ENCODE measurements around the gene WDFY3. TPM values are rescaled to one million over a fixed set of nuclear protein-coding genes. Genes with fewer than 3 reads are reported as not detected.

Gene WDFY3
- total and polyA plus RNA-seq, 2 of the 4 experiments (the other 2 are of a cell fraction), result 12.5 to 58.1 TPM

- no peaks in the 10 kb centered on the region for H3K9me1 ChIP-seq (ENCODE audit: insufficient read depth, low read length)
- no peak overlapping the region for H3K14ac ChIP-seq (replicated peaks; ENCODE audit: low read depth, low read length)
- H3K18ac ChIP-seq (ENCODE audit: low read depth, low read length), result no peak overlapping the region
- ChIA-PET POLR2A (ENCODE audit: unreplicated experiment) (no interaction called here), CTCF (no interaction called here)
- no peak overlapping the region for H4K91ac ChIP-seq (ENCODE audit: insufficient read depth, low read depth, low read length)
- intact Hi-C loops (cut with micrococcal nuclease) (no loop called here), in situ Hi-C loops (cut with MboI; ENCODE audit: low sequenced_read_pairs) (no loop called here), dilution Hi-C loops (cut with HindIII; ENCODE audit: low sequenced_read_pairs, unreplicated experiment) (no loop called here)
- no peak overlapping the region for H2AK9ac ChIP-seq (replicated peaks; ENCODE audit: low read depth, low read length, poor library complexity)
- H3K4me1 ChIP-seq (ENCODE audit: control insufficient read depth, insufficient read depth, low read length), result no peaks in the 10 kb centered on the region
- no peak overlapping the region for H2BK120ac ChIP-seq (ENCODE audit: low read depth, low read length)
- no peak overlapping the region for H3K56ac ChIP-seq (ENCODE audit: extremely low read depth, insufficient read depth, low read length)
- H4K5ac ChIP-seq (ENCODE audit: low read depth, low read length), result no peak overlapping the region
- no peaks in the 10 kb centered on the region for H3K27me3 ChIP-seq (ENCODE audit: control insufficient read depth, insufficient read depth, low read length)
- no TSS peak for BruUV-seq (replicated peaks)
- no peaks in the 10 kb centered on the region for H3K9me3 ChIP-seq (ENCODE audit: control insufficient read depth, insufficient read depth, low read length)
- H2BK15ac ChIP-seq (ENCODE audit: low read depth, low read length), result no peak overlapping the region
- H3K4me3 ChIP-seq (ENCODE audit: insufficient read depth, low read depth, low read length), result no peak overlapping the region
- no peaks in the 10 kb centered on the region for H4K20me1 ChIP-seq (ENCODE audit: insufficient read depth, low read length)
- no peak overlapping the region for H3K4me2 ChIP-seq (ENCODE audit: low read depth, low read length)
- WGBS, 2 experiments (ENCODE audit: extremely low coverage in 2 of 2, insufficient read length in 1 of 2), result no CpG with 5 or more reads among the region's 1 CpG
- ATAC-seq (ENCODE audit: low read depth) (peak; percentile 49; the same call in 1 of the 2 replicates), DNase-seq (no peak)
- H2BK5ac ChIP-seq (ENCODE audit: low read depth, low read length, poor library complexity, severe bottlenecking), result no peak overlapping the region
- H2BK20ac ChIP-seq (ENCODE audit: low read depth, low read length), result no peak overlapping the region
- H4K8ac ChIP-seq (ENCODE audit: low read depth in 2 of 2, low read length in 2 of 2), result no peak overlapping the region
- H2AK5ac ChIP-seq (ENCODE audit: low read depth, low read length), result no peak overlapping the region
- H3K79me1 ChIP-seq (ENCODE audit: low read depth in 1 of 2, low read length in 2 of 2), result no peaks in the 10 kb centered on the region
- H3K36me3 ChIP-seq (ENCODE audit: control insufficient read depth, insufficient read depth, low read length), result no peaks in the 10 kb centered on the region
- H3K27ac ChIP-seq (ENCODE audit: insufficient read depth, low read length), result no peak overlapping the region
- H3K9ac ChIP-seq (ENCODE audit: low read depth, low read length), result no peak overlapping the region
- no peak overlapping the region for H2AFZ ChIP-seq (replicated peaks; ENCODE audit: low read length, poor library complexity)
- no peak overlapping the region for H3K4ac ChIP-seq (ENCODE audit: low read depth, low read length)
- TF ChIP-seq CHD1 (IDR thresholded peaks at IDR 0.05; ENCODE audit: low read depth, low read length), result no peak
- no peak for TF ChIP-seq MAFK (IDR thresholded peaks at IDR 0.05; ENCODE audit: low read depth, low read length)
- TF ChIP-seq RAD21 (IDR thresholded peaks at IDR 0.05; ENCODE audit: low read length), result no peak
- TF ChIP-seq NFE2L2 (IDR thresholded peaks at IDR 0.05; ENCODE audit: low read depth, low read length), result no peak
- no peak for TF ChIP-seq CTCF (conservative IDR thresholded peaks at IDR 0.05; ENCODE audit: low read depth, low read length)
- TF ChIP-seq MXI1 (IDR thresholded peaks at IDR 0.05; ENCODE audit: borderline replicate concordance, low read depth, low read length), result no peak
- no peak for TF ChIP-seq MAZ (IDR thresholded peaks at IDR 0.05; ENCODE audit: borderline replicate concordance, low read depth, low read length)
- no peak for TF ChIP-seq BHLHE40 (IDR thresholded peaks at IDR 0.05; ENCODE audit: low read depth, low read length)
- TF ChIP-seq POLR2A (IDR thresholded peaks at IDR 0.05; ENCODE audit: low read depth, low read length), result no peak
- no peak overlapping the region for H3K23ac ChIP-seq (ENCODE audit: low read depth, low read length)
Observed at GRCh38 chr4:84622959-84623358, 343.5 kb downstream of the WDFY3 start.

Small RNA genes lying within 50 kb of the gene (microRNA-seq; reads per million reads assigned to microRNA genes)
- gene RN7SL552P (ENCODE audit: insufficient read depth, insufficient read length) (not detected), gene RNU6-469P (ENCODE audit: insufficient read depth, insufficient read length) (not detected)

Small RNA genes lying within 50 kb of the gene (small RNA-seq; reads per million reads assigned to genes)
- gene RN7SL552P, result 0 to 1.8 (median 0) reads per million in 5 experiments
- gene RNU6-469P, result 0 reads per million in 5 experiments
